Measurements from ENCODE around the gene NFATC4. TPM values are rescaled to one million over a fixed set of nuclear protein-coding genes. Genes with fewer than 3 reads are reported as not detected.
"Not testable (repeated sequence)": the region's sequence is repeated elsewhere in the genome, so short reads cannot be mapped to it uniquely, and the experiment has no call there.

The NFATC4 gene
- total RNA-seq, 1 donor from 2014 or later = 298 TPM

GRCh38 chr14:24349742-24350141 is 18.2 kb upstream of the NFATC4 start:
- H3K36me3 Mint-ChIP-seq = no peaks in the 10 kb centered on the region
- no peak for DNase-seq (ENCODE audit: low spot score in 2 of 2, unreplicated experiment in 2 of 2)
- H3K27ac Mint-ChIP-seq = no peak overlapping the region
- peaks cover 4% of the 10 kb centered on the region for H3K4me1 Mint-ChIP-seq
- TF ChIP-seq, protein P1, sequence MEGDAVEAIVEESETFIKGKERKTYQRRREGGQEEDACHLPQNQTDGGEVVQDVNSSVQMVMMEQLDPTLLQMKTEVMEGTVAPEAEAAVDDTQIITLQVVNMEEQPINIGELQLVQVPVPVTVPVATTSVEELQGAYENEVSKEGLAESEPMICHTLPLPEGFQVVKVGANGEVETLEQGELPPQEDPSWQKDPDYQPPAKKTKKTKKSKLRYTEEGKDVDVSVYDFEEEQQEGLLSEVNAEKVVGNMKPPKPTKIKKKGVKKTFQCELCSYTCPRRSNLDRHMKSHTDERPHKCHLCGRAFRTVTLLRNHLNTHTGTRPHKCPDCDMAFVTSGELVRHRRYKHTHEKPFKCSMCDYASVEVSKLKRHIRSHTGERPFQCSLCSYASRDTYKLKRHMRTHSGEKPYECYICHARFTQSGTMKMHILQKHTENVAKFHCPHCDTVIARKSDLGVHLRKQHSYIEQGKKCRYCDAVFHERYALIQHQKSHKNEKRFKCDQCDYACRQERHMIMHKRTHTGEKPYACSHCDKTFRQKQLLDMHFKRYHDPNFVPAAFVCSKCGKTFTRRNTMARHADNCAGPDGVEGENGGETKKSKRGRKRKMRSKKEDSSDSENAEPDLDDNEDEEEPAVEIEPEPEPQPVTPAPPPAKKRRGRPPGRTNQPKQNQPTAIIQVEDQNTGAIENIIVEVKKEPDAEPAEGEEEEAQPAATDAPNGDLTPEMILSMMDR (IDR thresholded peaks at IDR 0.05; ENCODE audit: unreplicated experiment) = no peak
- H3K4me3 Mint-ChIP-seq = no peak overlapping the region
- H3K27me3 Mint-ChIP-seq (ENCODE audit: low read depth) = peaks cover 75% of the 10 kb centered on the region
- no peaks in the 10 kb centered on the region for H3K9me3 Mint-ChIP-seq

DNA sequence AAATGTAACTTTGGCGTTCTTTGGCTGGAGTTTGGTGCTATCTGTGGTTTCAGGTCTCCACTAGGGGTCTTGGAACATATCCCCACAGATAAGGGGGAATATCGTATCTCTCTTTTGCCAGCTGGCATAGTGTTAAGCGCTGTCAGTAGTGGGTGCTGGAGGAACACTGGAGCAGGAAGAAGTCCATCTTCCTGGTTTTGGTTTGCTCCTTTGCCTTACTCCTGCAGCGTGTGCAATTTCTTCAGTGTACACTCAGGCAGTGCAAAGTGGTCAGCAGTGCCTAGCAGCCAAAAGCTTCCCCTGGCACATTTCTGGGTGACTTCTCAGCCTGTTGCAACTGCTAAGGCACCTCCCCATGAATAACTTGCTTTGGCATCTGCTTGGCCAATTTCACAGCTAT is 16.5 kb upstream of the NFATC4 start:
- Mint-ChIP-seq H3K9me3 (no peaks in the 10 kb centered on the region), H3K4me1 (peaks cover 4% of the 10 kb centered on the region), H3K36me3 (no peaks in the 10 kb centered on the region), H3K27ac (no peak overlapping the region), H3K4me3 (no peak overlapping the region), H3K27me3 (ENCODE audit: low read depth) (peaks cover 61% of the 10 kb centered on the region)
- no peak for DNase-seq (ENCODE audit: low spot score in 2 of 2, unreplicated experiment in 2 of 2)
- TF ChIP-seq, protein P1 (IDR thresholded peaks at IDR 0.05; ENCODE audit: unreplicated experiment) = no peak

- no peak for DNase-seq (ENCODE audit: low spot score in 2 of 2, unreplicated experiment in 2 of 2)
- Mint-ChIP-seq H3K4me1 (peaks cover 4% of the 10 kb centered on the region), H3K27ac (no peak overlapping the region), H3K36me3 (no peaks in the 10 kb centered on the region), H3K27me3 (ENCODE audit: low read depth) (peaks cover 54% of the 10 kb centered on the region), H3K4me3 (no peak overlapping the region), H3K9me3 (no peaks in the 10 kb centered on the region)
- TF ChIP-seq, protein P1 (IDR thresholded peaks at IDR 0.05; ENCODE audit: unreplicated experiment) = no peak
Measured at GRCh38 chr14:24353559-24354481, 14.2 kb upstream of the NFATC4 start.

DNA sequence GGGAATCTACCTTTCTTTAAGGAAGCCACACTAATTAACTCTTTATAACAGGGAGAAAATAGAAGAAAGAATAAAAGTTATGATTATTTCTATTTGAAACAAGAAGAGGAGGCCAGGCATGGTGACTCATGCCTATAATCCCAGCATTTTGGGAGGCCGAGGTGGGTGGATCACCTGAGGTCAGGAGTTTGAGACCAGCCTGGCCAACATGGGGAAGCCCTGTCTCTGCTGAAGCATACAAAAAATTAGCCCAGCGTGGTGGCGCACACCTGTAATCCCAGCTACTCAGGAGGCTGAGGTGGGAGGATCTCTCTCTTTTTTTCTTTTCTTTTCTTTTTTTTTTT is 13.5 kb upstream of the NFATC4 start:
- H3K4me3 Mint-ChIP-seq; H3K36me3 Mint-ChIP-seq; H3K27ac Mint-ChIP-seq; H3K4me1 Mint-ChIP-seq; H3K9me3 Mint-ChIP-seq; DNase-seq (ENCODE audit: low spot score in 2 of 2, unreplicated experiment in 2 of 2): not testable (repeated sequence)
- H3K27me3 Mint-ChIP-seq (ENCODE audit: low read depth) = peaks cover 47% of the 10 kb centered on the region

- peaks cover 42% of the 10 kb centered on the region for H3K27me3 Mint-ChIP-seq (ENCODE audit: low read depth)
Measured at GRCh38 chr14:24355009-24355408, 13.0 kb upstream of the NFATC4 start.

GRCh38 chr14:24356208-24356607 is 11.8 kb upstream of the NFATC4 start:
- H3K27ac Mint-ChIP-seq = no peak overlapping the region
- TF ChIP-seq, protein P1 (IDR thresholded peaks at IDR 0.05; ENCODE audit: unreplicated experiment) = no peak
- H3K27me3 Mint-ChIP-seq (ENCODE audit: low read depth) = peaks cover 30% of the 10 kb centered on the region
- H3K9me3 Mint-ChIP-seq = peaks cover 4% of the 10 kb centered on the region
- no peak overlapping the region for H3K4me3 Mint-ChIP-seq
- H3K4me1 Mint-ChIP-seq = peaks cover 4% of the 10 kb centered on the region
- H3K36me3 Mint-ChIP-seq = no peaks in the 10 kb centered on the region
- DNase-seq (ENCODE audit: low spot score in 2 of 2, unreplicated experiment in 2 of 2) = no peak

More at GRCh38 chr14:24355009-24355408, 13.0 kb upstream of the NFATC4 start:
- H3K4me3 Mint-ChIP-seq = no peak overlapping the region
- H3K4me1 Mint-ChIP-seq = peaks cover 4% of the 10 kb centered on the region
- no peaks in the 10 kb centered on the region for H3K36me3 Mint-ChIP-seq
- TF ChIP-seq, protein P1 (IDR thresholded peaks at IDR 0.05; ENCODE audit: unreplicated experiment) = no peak
- DNase-seq (ENCODE audit: low spot score in 2 of 2, unreplicated experiment in 2 of 2) = no peak
- H3K9me3 Mint-ChIP-seq = no peaks in the 10 kb centered on the region
- no peak overlapping the region for H3K27ac Mint-ChIP-seq

Measured in mesothelial cell of epicardium (in vitro differentiated cells).